ENCODE measurements around the gene MUC13. TPM values are rescaled to one million over a fixed set of nuclear protein-coding genes. Genes with fewer than 3 reads are reported as not detected.

MUC13 gene
- total RNA-seq, 1 experiment from 2014 or later: 0.04 TPM

DNA sequence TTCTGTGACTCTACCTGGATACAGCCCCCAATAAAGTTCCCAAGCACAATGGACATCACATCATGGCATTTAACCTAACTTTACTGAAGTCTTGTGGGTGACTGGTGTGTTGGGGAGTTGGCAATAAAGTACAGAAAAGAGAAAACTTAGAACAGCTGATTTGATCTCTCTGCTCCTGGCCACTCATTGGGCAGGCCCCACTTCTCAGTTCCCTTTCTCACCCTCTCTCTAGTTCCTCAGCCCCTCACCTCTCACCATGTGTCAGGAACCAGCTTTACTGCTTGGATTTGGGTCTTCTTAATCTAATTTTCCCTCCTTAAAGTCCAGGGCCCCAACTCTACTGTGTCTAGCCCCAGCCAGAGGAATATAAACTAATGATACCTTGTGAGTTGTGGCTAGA is 713 bp upstream of the MUC13 start:
- no peaks in the 10 kb centered on the region for H4K20me1 ChIP-seq (ENCODE audit: low read length)
- CTCF ChIA-PET: no interaction called here
- H3K27ac ChIP-seq (ENCODE audit: low read length): no peak overlapping the region
- no peak for DNase-seq
- BruUV-seq (replicated peaks): no TSS peak
- intact Hi-C loops (cut with micrococcal nuclease): no loop called here
- no peak overlapping the region for H2AFZ ChIP-seq (ENCODE audit: low read length)
- no peaks in the 10 kb centered on the region for H3K9me2 ChIP-seq (replicated peaks; ENCODE audit: low read length)
- H3K27me3 ChIP-seq (ENCODE audit: low read length): no peaks in the 10 kb centered on the region
- no peaks in the 10 kb centered on the region for H3F3A ChIP-seq (ENCODE audit: low read length, unreplicated experiment)
- no peak overlapping the region for H3K4me3 ChIP-seq (ENCODE audit: low read length)
- TF ChIP-seq EZH2 (IDR thresholded peaks at IDR 0.05; ENCODE audit: low read length, unreplicated experiment) (no peak), EZH2phosphoT487 (IDR thresholded peaks at IDR 0.05; ENCODE audit: borderline replicate concordance, low read length) (no peak), CTCF (conservative IDR thresholded peaks at IDR 0.05; ENCODE audit: low read depth, low read length) (no peak)
- no peaks in the 10 kb centered on the region for H3K9me3 ChIP-seq (ENCODE audit: low read length)
- H3K9ac ChIP-seq (ENCODE audit: low read length): no peak overlapping the region
- H3K4me2 ChIP-seq (ENCODE audit: low read length): no peak overlapping the region
- peaks cover 4% of the 10 kb centered on the region; the same call in 1 of the 2 replicates for H3K4me1 ChIP-seq (ENCODE audit: insufficient read depth, low read length)
- no peaks in the 10 kb centered on the region for H3K36me3 ChIP-seq (ENCODE audit: low read depth, low read length)
- H3K79me2 ChIP-seq (ENCODE audit: low read length): no peaks in the 10 kb centered on the region
- POLR2A ChIA-PET (ENCODE audit: unreplicated experiment): interaction anchor here (0.7 kb wide), 1 partner anchor 91 kb away, joined by 4 read pairs; no protein-coding TSS in a partner anchor
- no peak for ATAC-seq

- ChIA-PET POLR2A (ENCODE audit: unreplicated experiment) (no interaction called here), CTCF (interaction anchor here (0.7 kb wide), 1 partner anchor 170 kb away, joined by 6 read pairs; no protein-coding TSS in a partner anchor)
- H3K4me1 ChIP-seq (ENCODE audit: insufficient read depth, low read length): no peaks in the 10 kb centered on the region; the same call in 1 of the 2 replicates
- H3K27ac ChIP-seq (ENCODE audit: low read length): no peak overlapping the region
- intact Hi-C loops (cut with micrococcal nuclease): loop anchor here (1.0 to 10.0 kb wide), 4 partner anchors 58 to 657 kb away; no protein-coding TSS in a partner anchor
- H2AFZ ChIP-seq (ENCODE audit: low read length): no peak overlapping the region
- H3K9me2 ChIP-seq (replicated peaks; ENCODE audit: low read length): no peaks in the 10 kb centered on the region
- DNase-seq: peak; percentile 79
- no TSS peak for BruUV-seq (replicated peaks)
- H3K9ac ChIP-seq (ENCODE audit: low read length): no peak overlapping the region
- no peaks in the 10 kb centered on the region for H3K79me2 ChIP-seq (ENCODE audit: low read length)
- H3K4me2 ChIP-seq (ENCODE audit: low read length): no peak overlapping the region
- no peak overlapping the region for H3K4me3 ChIP-seq (ENCODE audit: low read length)
- no peaks in the 10 kb centered on the region for H4K20me1 ChIP-seq (ENCODE audit: low read length)
- H3K27me3 ChIP-seq (ENCODE audit: low read length): no peaks in the 10 kb centered on the region
- TF ChIP-seq EZH2 (IDR thresholded peaks at IDR 0.05; ENCODE audit: low read length, unreplicated experiment): no peak
- peak; percentile 77 for TF ChIP-seq CTCF (conservative IDR thresholded peaks at IDR 0.05; ENCODE audit: low read depth, low read length)
- H3K9me3 ChIP-seq (ENCODE audit: low read length): no peaks in the 10 kb centered on the region
- no peaks in the 10 kb centered on the region for H3K36me3 ChIP-seq (ENCODE audit: low read depth, low read length)
- H3F3A ChIP-seq (ENCODE audit: low read length, unreplicated experiment): no peaks in the 10 kb centered on the region
- peak; percentile 67 for ATAC-seq
These were observed 6.0 kb downstream of the MUC13 start for GRCh38 chr3:124928333-124929202.

DNA sequence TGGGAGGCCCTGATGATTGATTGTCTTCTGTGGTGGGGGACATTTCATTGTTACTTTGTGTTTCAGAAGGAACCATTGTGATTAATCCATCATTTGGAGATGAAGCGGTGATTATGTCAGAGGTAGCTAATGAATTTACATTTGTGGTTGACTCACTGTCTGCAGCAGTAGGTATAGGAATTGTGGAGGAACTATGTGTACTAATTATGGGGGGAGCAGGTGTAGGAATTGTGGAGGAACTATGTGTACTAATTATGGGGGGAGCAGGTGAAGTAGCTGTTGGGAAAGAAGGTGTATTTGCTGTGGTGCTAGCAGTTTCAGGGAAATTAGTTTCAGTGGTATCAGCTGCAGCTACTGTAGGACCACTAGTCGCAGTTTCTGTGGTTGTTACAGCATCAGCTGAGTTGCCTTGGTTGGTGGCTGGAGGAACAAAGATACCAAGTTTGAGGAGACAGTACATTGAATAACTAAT is 6.9 kb downstream of the MUC13 start:
- POLR2A ChIA-PET (ENCODE audit: unreplicated experiment): no interaction called here
- no peak for ATAC-seq
- Histone ChIP-seq H3K27me3 (ENCODE audit: low read length) (no peaks in the 10 kb centered on the region), H2AFZ (ENCODE audit: low read length) (no peak overlapping the region), H3K9ac (ENCODE audit: low read length) (no peak overlapping the region), H3K4me2 (ENCODE audit: low read length) (no peak overlapping the region), H4K20me1 (ENCODE audit: low read length) (no peaks in the 10 kb centered on the region), H3K9me3 (ENCODE audit: low read length) (no peaks in the 10 kb centered on the region), H3K9me2 (replicated peaks; ENCODE audit: low read length) (no peaks in the 10 kb centered on the region), H3K36me3 (ENCODE audit: low read depth, low read length) (no peaks in the 10 kb centered on the region), H3K4me3 (ENCODE audit: low read length) (no peak overlapping the region), H3K27ac (ENCODE audit: low read length) (no peak overlapping the region), H3K4me1 (ENCODE audit: insufficient read depth, low read length) (no peaks in the 10 kb centered on the region; the same call in 1 of the 2 replicates), H3K79me2 (ENCODE audit: low read length) (no peaks in the 10 kb centered on the region), H3F3A (ENCODE audit: low read length, unreplicated experiment) (no peaks in the 10 kb centered on the region)
- TF ChIP-seq EZH2 (IDR thresholded peaks at IDR 0.05; ENCODE audit: low read length, unreplicated experiment) (no peak), EZH2phosphoT487 (IDR thresholded peaks at IDR 0.05; ENCODE audit: borderline replicate concordance, low read length) (no peak), CTCF (conservative IDR thresholded peaks at IDR 0.05; ENCODE audit: low read depth, low read length) (no peak)
- DNase-seq: no peak
- intact Hi-C loops (cut with micrococcal nuclease): loop anchor here (1.0 to 10.0 kb wide), 4 partner anchors 59 to 658 kb away; no protein-coding TSS in a partner anchor
- no TSS peak for BruUV-seq (replicated peaks)
- CTCF ChIA-PET: no interaction called here

Measured in PC-3 (cell line).